Mucosa of descending colon (tissue), 3 donors: ENCODE results near the gene HMG20A. TPM values are rescaled to one million over a fixed set of nuclear protein-coding genes. Genes with fewer than 3 reads are reported as not detected.

Experiments used
- ATAC-seq: fragments of 200-7000 bp; cut with Tn5 transposase; one replicate; pipeline ENCODE4 v1.9.1; 2020; ENCODE audit warnings: mild to moderate bottlenecking, moderate library complexity
- DNase-seq, 3 donors: peaks; one replicate each; pipeline ENCODE4 v3.0.0-alpha.2; 2020
- H3K36me3 ChIP-seq: fragments of 200-600 bp; one replicate; pipeline ENCODE4 v1.8.0; 2021; ENCODE audit warnings: low read depth, mild to moderate bottlenecking
- H3K4me1 ChIP-seq: fragments of 200-600 bp; one replicate; pipeline ENCODE4 v1.8.0; 2021; ENCODE audit warnings: low read depth, mild to moderate bottlenecking
- H3K4me3 ChIP-seq: fragments of 200-600 bp; one replicate; pipeline ENCODE4 v1.8.0; 2021; ENCODE audit warnings: mild to moderate bottlenecking
- H3K9me3 ChIP-seq: fragments of 200-600 bp; one replicate; pipeline ENCODE4 v1.8.0; 2021; ENCODE audit warnings: mild to moderate bottlenecking
- intact Hi-C, 2 donors: fragments of 100-400 bp; cut with DNase I in 1 of 2; cut with micrococcal nuclease in 1 of 2; formaldehyde crosslinking; loops; one replicate each; pipeline versions ENCODE4 v1.11.0 to v1.11.1; 2022; cut with DNase I, micrococcal nuclease
- total RNA-seq, 3 donors: library from RNA; stranded (reverse); fragmentation: NEBNext Ultra II Directional in 2 of 3; extraction: Animal tissue kit (Norgen Biotek cat#: 25700) in 2 of 3; gene quantifications; one replicate each; pipeline versions ENCODE4 v1.2.1 to v1.2.4, GENCODE V29; 2021 to 2023
- TF ChIP-seq, protein P1 (sequence below): fragments of 200-600 bp; IDR thresholded peaks from one replicate; pipeline ENCODE4 v1.8.0; 2022; ENCODE audit warnings: antibody characterized with exemption, mild to moderate bottlenecking
- donor health status: DM: no; HTN: no; CAD: no; lungs with moderate emphysema.
- donor health status: DM: no; HTN: no; CAD: no.
- donor health status: DM: no; HTN: yes; CAD: no.

Gene HMG20A
- total RNA-seq, 3 donors from 2014 or later, result 27.5 to 37.1 (median 34.7) TPM

DNA sequence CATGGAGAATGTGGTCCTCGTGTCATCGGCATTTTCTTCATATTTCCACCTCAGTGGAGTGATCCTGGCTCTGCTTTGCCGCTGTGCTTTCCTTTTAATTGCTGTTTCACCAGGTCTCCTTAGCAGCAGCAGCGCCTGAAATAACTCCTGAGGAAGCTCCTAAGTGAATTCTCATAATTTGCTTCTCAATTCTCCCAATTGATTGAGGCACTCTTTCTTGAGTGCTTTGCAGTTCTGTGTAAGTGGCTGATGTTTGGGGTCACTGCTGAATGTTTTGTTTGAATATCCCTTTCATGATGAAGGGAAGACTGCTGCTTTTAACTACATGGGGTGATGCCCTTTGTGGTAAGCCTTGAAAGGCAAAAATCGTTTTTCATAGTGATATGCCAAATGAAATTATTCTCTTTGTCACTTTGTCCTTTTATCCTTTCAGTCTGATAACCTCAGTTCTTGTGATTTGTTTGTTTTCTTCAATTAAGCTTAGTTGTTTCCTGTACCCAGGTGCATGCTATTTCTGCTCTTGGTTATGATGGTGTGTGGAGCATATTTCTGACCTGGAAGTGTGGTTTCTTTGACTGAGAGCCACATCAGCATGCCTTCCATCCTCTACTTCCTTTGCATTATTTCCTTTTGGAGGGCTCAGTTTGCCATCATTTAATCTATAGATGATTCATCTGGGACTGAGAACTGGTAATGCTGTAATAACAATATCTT is 36.7 kb downstream of the HMG20A start:
- intact Hi-C loops, result no loop called here
- no peak for DNase-seq
- peaks cover 6% of the 10 kb centered on the region for H3K4me1 ChIP-seq
- no peaks in the 10 kb centered on the region for H3K36me3 ChIP-seq
- TF ChIP-seq, protein P1, sequence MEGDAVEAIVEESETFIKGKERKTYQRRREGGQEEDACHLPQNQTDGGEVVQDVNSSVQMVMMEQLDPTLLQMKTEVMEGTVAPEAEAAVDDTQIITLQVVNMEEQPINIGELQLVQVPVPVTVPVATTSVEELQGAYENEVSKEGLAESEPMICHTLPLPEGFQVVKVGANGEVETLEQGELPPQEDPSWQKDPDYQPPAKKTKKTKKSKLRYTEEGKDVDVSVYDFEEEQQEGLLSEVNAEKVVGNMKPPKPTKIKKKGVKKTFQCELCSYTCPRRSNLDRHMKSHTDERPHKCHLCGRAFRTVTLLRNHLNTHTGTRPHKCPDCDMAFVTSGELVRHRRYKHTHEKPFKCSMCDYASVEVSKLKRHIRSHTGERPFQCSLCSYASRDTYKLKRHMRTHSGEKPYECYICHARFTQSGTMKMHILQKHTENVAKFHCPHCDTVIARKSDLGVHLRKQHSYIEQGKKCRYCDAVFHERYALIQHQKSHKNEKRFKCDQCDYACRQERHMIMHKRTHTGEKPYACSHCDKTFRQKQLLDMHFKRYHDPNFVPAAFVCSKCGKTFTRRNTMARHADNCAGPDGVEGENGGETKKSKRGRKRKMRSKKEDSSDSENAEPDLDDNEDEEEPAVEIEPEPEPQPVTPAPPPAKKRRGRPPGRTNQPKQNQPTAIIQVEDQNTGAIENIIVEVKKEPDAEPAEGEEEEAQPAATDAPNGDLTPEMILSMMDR, result no peak
- no peaks in the 10 kb centered on the region for H3K9me3 ChIP-seq
- no peak for ATAC-seq
- no peak overlapping the region for H3K4me3 ChIP-seq

DNA sequence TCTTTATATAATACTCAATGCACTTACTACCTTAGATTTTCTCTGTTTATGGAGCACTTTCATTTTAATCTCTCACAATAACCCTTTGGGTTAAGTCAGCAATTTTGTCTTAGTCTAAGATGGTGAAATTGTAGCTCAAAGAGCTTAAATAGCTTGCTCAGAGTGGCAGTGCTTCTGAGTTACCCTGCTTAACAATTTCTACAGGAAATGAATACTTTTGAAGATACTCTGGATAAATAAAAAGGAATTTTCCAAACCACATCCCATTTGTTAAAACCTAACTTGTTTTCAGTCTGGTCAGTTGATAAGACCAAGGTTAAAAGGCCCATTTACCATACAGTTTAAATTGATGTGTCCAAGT is 37.2 kb downstream of the HMG20A start:
- DNase-seq (no peak), ATAC-seq (no peak)
- H3K4me3 ChIP-seq, result no peak overlapping the region
- H3K4me1 ChIP-seq, result peaks cover 6% of the 10 kb centered on the region
- no peaks in the 10 kb centered on the region for H3K36me3 ChIP-seq
- no peaks in the 10 kb centered on the region for H3K9me3 ChIP-seq
- intact Hi-C loops, result no loop called here
- TF ChIP-seq, protein P1, result no peak

DNA sequence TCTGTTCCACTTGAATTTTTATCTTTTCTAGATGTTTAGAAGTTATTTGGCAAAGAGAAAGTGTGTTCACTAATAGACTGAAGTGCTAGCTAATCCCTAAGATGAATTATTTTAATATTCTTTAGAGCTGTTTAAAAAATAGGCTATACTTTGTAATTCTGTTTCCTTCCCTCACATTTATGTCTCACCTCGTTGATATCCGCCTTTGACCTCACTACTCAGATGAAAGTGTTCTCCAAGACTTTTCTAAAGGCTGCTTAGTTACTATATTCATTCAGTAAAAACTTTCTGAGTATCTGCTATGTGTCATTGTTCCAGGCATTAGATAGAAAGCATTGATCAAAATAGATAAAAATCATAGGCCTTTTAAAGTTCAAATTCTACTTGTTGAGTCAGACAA is 38.3 kb downstream of the HMG20A start:
- no peaks in the 10 kb centered on the region for H3K36me3 ChIP-seq
- ATAC-seq (no peak), DNase-seq (no peak)
- intact Hi-C loops, result no loop called here
- H3K4me1 ChIP-seq, result peaks cover 6% of the 10 kb centered on the region
- no peaks in the 10 kb centered on the region for H3K9me3 ChIP-seq
- no peak overlapping the region for H3K4me3 ChIP-seq
- TF ChIP-seq, protein P1, result no peak

DNA sequence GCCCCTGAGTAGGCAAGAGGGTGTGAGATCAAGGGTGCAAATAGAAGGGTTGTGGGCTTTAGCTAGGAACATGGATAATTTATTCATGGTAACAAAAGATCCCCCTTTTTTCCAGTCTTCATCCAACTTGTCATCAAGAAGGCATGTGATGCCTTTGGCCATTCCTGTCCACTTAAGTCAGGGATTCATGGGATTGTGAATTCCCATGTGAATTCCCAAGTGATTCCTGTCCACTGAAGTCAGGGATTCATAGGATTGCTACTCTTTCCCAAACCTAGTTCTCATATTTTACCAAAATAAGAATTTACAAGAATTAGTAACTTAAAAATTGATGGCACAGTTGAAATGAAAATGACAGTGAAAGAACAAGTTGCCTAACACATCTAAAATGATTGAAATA is 40.8 kb downstream of the HMG20A start:
- TF ChIP-seq, protein P1, result no peak
- Histone ChIP-seq H3K4me1 (peaks cover 6% of the 10 kb centered on the region), H3K36me3 (no peaks in the 10 kb centered on the region), H3K4me3 (no peak overlapping the region), H3K9me3 (no peaks in the 10 kb centered on the region)
- intact Hi-C loops, result no loop called here
- no peak for ATAC-seq
- DNase-seq, result no peak

DNA sequence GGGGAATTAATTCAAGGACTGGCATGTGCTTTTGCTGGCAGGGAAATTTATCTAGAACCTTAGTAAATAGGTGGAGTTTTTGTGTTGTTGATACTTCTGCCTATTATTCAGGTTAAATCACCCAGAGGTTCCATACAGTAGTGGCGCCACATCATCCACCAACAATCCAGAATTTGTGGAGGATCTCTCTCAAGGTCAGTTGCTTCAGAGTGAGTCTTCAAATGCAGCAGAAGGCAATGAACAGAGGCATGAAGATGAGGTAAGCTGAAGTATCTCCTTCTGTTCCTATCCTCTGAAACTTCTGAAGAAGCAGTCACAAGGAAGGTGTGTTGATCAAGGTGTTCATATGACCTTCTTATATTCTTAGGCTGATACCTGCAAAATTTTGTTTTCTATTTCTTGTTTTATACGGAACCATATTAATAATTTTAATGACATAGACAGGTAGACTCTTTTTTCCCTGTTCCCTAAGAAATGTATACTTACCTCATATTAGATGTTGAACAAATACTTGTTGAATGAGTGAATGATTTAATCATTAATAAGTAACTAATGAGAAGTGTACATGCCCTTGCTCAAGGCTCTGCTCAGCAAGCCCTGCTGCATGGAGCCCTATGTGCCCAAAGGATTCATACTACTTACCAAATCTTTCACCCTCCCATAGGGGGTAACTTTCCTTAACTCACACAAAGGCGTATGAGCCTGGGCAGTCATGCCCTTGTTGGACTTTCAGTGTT is 43.6 kb downstream of the HMG20A start:
- DNase-seq, result no peak
- no peaks in the 10 kb centered on the region for H3K4me1 ChIP-seq
- peaks cover 3% of the 10 kb centered on the region for H3K36me3 ChIP-seq
- TF ChIP-seq, protein P1, result no peak
- intact Hi-C loops, result no loop called here
- H3K4me3 ChIP-seq, result no peak overlapping the region
- no peak for ATAC-seq
- no peaks in the 10 kb centered on the region for H3K9me3 ChIP-seq
